PC-3 (cell line): ENCODE results near the gene DNAJB2.

Source experiments
- CTCF ChIP-seq: fragments of 300-600 bp; sonication (generic); conservative IDR thresholded peaks from 2 replicates; pipeline ENCODE4 v1.5.1; 2017; ENCODE audit warnings: antibody characterized with exemption, low read depth, mild to moderate bottlenecking, low read length
- EZH2 ChIP-seq: fragments of 300-600 bp; sonication (generic); IDR thresholded peaks from one replicate; pipeline ENCODE4 v1.6.1; 2017; ENCODE audit warnings: antibody characterized with exemption, mild to moderate bottlenecking, low read length; ENCODE audit not compliant: unreplicated experiment
- EZH2phosphoT487 ChIP-seq: fragments of 300-600 bp; sonication (generic); IDR thresholded peaks from 2 replicates; pipeline ENCODE4 v1.6.1; 2018; ENCODE audit warnings: mild to moderate bottlenecking, antibody characterized with exemption, low read length, borderline replicate concordance

DNA sequence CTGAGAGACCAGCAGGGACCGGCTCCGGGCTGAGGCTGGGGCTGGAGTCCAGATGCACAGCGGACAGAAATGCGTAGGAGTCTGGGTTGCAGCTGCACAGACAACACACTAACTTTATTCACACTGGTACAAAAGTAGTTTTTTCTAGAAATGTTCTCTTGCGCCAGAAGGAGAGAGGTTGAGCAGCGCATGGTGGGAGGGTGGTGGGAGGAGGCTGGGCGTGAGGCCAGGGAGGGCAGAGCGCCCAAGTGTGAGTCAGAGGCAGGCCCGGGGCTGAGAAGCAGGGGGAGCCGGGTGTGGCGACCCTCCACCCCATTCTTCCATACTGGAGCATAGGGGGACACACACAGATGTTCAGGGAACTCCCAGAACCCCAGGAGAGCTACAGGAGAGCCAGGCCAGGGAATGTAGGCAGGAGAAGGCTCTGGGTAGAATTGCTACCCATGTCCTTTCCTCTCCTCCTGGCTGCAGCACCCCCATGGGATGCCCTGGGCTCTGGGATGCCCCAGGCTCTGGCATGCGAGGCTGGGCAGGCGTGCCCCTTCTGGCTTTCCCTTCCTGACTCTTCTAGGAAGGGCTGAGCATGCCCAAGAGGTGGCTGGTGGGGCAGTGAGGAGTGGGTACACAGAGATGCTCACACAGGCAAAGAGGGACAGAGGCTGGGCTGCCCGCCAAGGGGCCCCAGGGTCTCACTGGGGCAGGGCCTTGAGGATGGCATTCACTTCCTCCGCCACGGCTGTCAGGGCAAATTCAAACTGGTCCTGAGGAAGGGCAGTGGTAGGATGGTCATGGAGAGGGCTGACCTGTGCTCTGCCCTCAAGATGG is 10.6 kb downstream of the DNAJB2 start:
- TF ChIP-seq CTCF (no peak), EZH2phosphoT487 (no peak), EZH2 (no peak)
